Measurements from ENCODE around the gene ZNF609.
A peak's percentile ranks its signal among the peaks of the same experiment; 100 is the strongest.

ZNF609 gene

GRCh38 chr15:64678126-64678819, 217.9 kb downstream of the ZNF609 start:
- DNase-seq, result no peak

GRCh38 chr15:64680097-64680496, 219.7 kb downstream of the ZNF609 start:
- no peak for DNase-seq

- DNase-seq, result no peak
Measured at GRCh38 chr15:64681424-64682024, 221.1 kb downstream of the ZNF609 start.

- no peak for DNase-seq
Measured at GRCh38 chr15:64682255-64682654, 221.9 kb downstream of the ZNF609 start.

GRCh38 chr15:64683378-64683777, 223.0 kb downstream of the ZNF609 start:
- no peak for DNase-seq

- no peak for DNase-seq
Measured at GRCh38 chr15:64685230-64685888, 225.0 kb downstream of the ZNF609 start.

- no peak for DNase-seq
Measured at GRCh38 chr15:64686130-64686735, 225.9 kb downstream of the ZNF609 start.

- no peak for DNase-seq
Measured at GRCh38 chr15:64687172-64687571, 226.8 kb downstream of the ZNF609 start.

- no peak for DNase-seq
Measured at GRCh38 chr15:64687688-64688087, 227.3 kb downstream of the ZNF609 start.

- no peak for DNase-seq
Measured at GRCh38 chr15:64688770-64689169, 228.4 kb downstream of the ZNF609 start.

GRCh38 chr15:64690008-64690407, 229.6 kb downstream of the ZNF609 start:
- no peak for DNase-seq

GRCh38 chr15:64690578-64691296, 230.4 kb downstream of the ZNF609 start:
- no peak for DNase-seq

- DNase-seq, result no peak
Measured at GRCh38 chr15:64691896-64692565, 231.7 kb downstream of the ZNF609 start.

- DNase-seq, result peak; percentile 73
Measured at GRCh38 chr15:64693134-64693533, 232.8 kb downstream of the ZNF609 start.

- DNase-seq, result no peak
Measured at GRCh38 chr15:64694816-64695215, 234.4 kb downstream of the ZNF609 start.

- DNase-seq, result no peak
Measured at GRCh38 chr15:64695561-64695992, 235.2 kb downstream of the ZNF609 start.

- DNase-seq, result no peak
Measured at GRCh38 chr15:64696481-64696880, 236.1 kb downstream of the ZNF609 start.

GRCh38 chr15:64697911-64698369, 237.6 kb downstream of the ZNF609 start:
- no peak for DNase-seq

GRCh38 chr15:64698823-64699222, 238.4 kb downstream of the ZNF609 start:
- no peak for DNase-seq

- peak; percentile 89 for DNase-seq
Measured at GRCh38 chr15:64699751-64700388, 239.5 kb downstream of the ZNF609 start.

GRCh38 chr15:64701051-64701450, 240.7 kb downstream of the ZNF609 start:
- no peak for DNase-seq

All from right hindlimb (tissue), 1 donor.